ENCODE measurements around the gene QKI. TPM values are rescaled to one million over a fixed set of nuclear protein-coding genes. Genes with fewer than 3 reads are reported as not detected.

QKI gene
- total and polyA plus RNA-seq, 10 of the 15 experiments (the other 5 are each of a cell fraction or from before 2014, with no cell fraction given): 4.7 to 72.5 (median 38.9) TPM

- ChIA-PET CTCF (no interaction called here), RAD21 (ENCODE audit: unreplicated experiment) (no interaction called here), SMC1A (ENCODE audit: uncharacterized antibody, unreplicated experiment) (no interaction called here), POLR2A (no interaction called here)
- WGBS (ENCODE audit: insufficient coverage, insufficient replicate concordance, low lambda C conversion rate, missing lambda C conversion rate): 69% methylated on average over 3 of the region's 3 CpGs
- no peaks in the 10 kb centered on the region for H3K79me2 ChIP-seq (ENCODE audit: control insufficient read depth, insufficient read depth, low read length)
- no TSS peak for BruUV-seq (replicated peaks)
- FAIRE-seq: no peak
- intact Hi-C loops (cut with micrococcal nuclease; ENCODE audit: unreplicated experiment): loop anchor here (5.0 kb wide), 1 partner anchor 380 kb away; no protein-coding TSS in a partner anchor
- no peak overlapping the region for H3K9ac ChIP-seq (ENCODE audit: control insufficient read depth, insufficient read depth, low read length)
- no peak overlapping the region for H3K4me2 ChIP-seq (ENCODE audit: control insufficient read depth, insufficient read depth)
- in situ Hi-C loops (cut with MboI): no loop called here
- ATAC-seq: no peak
- no peak overlapping the region for H3K27ac ChIP-seq (ENCODE audit: control insufficient read depth, insufficient read depth)
- no peak overlapping the region for H2AFZ ChIP-seq (ENCODE audit: control insufficient read depth, low read depth, low read length)
- no peaks in the 10 kb centered on the region for H3K9me3 ChIP-seq (replicated peaks; ENCODE audit: control insufficient read depth, insufficient read depth, low read length)
- no peak for TF ChIP-seq GABPA (IDR thresholded peaks at IDR 0.05; ENCODE audit: low read depth)
- TF ChIP-seq CREB1 (IDR thresholded peaks at IDR 0.05; ENCODE audit: low read depth): no peak
- no peak for TF ChIP-seq WRNIP1 (IDR thresholded peaks at IDR 0.05; ENCODE audit: borderline replicate concordance, low read depth, low read length)
- no peak for TF ChIP-seq IKZF2 (IDR thresholded peaks at IDR 0.05)
- no peak overlapping the region for H3K4me3 ChIP-seq
- no peaks in the 10 kb centered on the region for H4K20me1 ChIP-seq (ENCODE audit: control insufficient read depth, insufficient read depth)
- DNase-seq (ENCODE audit: low read depth, low spot score): no peak
- no peaks in the 10 kb centered on the region for H3K4me1 ChIP-seq (ENCODE audit: control insufficient read depth, insufficient read depth, low read length)
- no peaks in the 10 kb centered on the region for H3K27me3 ChIP-seq (replicated peaks in 1 of 2; ENCODE audit: control insufficient read depth in 2 of 2, insufficient read depth in 2 of 2, low read length in 1 of 2)
- no peaks in the 10 kb centered on the region for H3K36me3 ChIP-seq (ENCODE audit: control insufficient read depth in 2 of 2, insufficient read depth in 2 of 2, low read length in 1 of 2)
Observed at GRCh38 chr6:163577404-163577803, 162.9 kb downstream of the QKI start.

- TF ChIP-seq JUND (IDR thresholded peaks at IDR 0.05; ENCODE audit: low read depth, low read length) (no peak), GABPA (IDR thresholded peaks at IDR 0.05; ENCODE audit: low read depth) (no peak), IRF5 (IDR thresholded peaks at IDR 0.05; ENCODE audit: borderline replicate concordance) (no peak), POLR2A (IDR thresholded peaks at IDR 0.05; ENCODE audit: low read depth, low read length) (0 out of 2 replicates have a peak, but pooled peaks have one; percentile 13), PRDM15 (CRISPR knock-in tag; IDR thresholded peaks at IDR 0.05) (no peak), RBBP5 (conservative IDR thresholded peaks at IDR 0.05) (no peak), CREB1 (IDR thresholded peaks at IDR 0.05; ENCODE audit: low read depth) (no peak)
- H3K27me3 ChIP-seq (replicated peaks in 1 of 2; ENCODE audit: control insufficient read depth in 2 of 2, insufficient read depth in 2 of 2, low read length in 1 of 2): no peaks in the 10 kb centered on the region
- ChIA-PET SMC1A (ENCODE audit: uncharacterized antibody, unreplicated experiment) (interaction anchor here (1.2 kb wide), 1 partner anchor 24 kb away, joined by 3 read pairs; no protein-coding TSS in a partner anchor), POLR2A (no interaction called here), RAD21 (ENCODE audit: unreplicated experiment) (no interaction called here), CTCF (no interaction called here)
- H3K4me3 ChIP-seq: no peak overlapping the region
- H3K9ac ChIP-seq (ENCODE audit: control insufficient read depth, insufficient read depth, low read length): no peak overlapping the region
- no peak overlapping the region for H3K4me2 ChIP-seq (ENCODE audit: control insufficient read depth, insufficient read depth)
- intact Hi-C loops (cut with micrococcal nuclease; ENCODE audit: unreplicated experiment) (loop anchor here (5.0 kb wide), 1 partner anchor 378 kb away; no protein-coding TSS in a partner anchor), in situ Hi-C loops (cut with MboI) (no loop called here)
- no peak for DNase-seq (ENCODE audit: low read depth, low spot score)
- H3K27ac ChIP-seq (ENCODE audit: control insufficient read depth, insufficient read depth): no peak overlapping the region
- no peaks in the 10 kb centered on the region for H3K9me3 ChIP-seq (replicated peaks; ENCODE audit: control insufficient read depth, insufficient read depth, low read length)
- ATAC-seq: no peak; the same call in 2 of the 3 replicates
- H3K79me2 ChIP-seq (ENCODE audit: control insufficient read depth, insufficient read depth, low read length): no peaks in the 10 kb centered on the region
- no peak for FAIRE-seq
- H3K4me1 ChIP-seq (ENCODE audit: control insufficient read depth, insufficient read depth, low read length): no peaks in the 10 kb centered on the region
- no peaks in the 10 kb centered on the region for H4K20me1 ChIP-seq (ENCODE audit: control insufficient read depth, insufficient read depth)
- H3K36me3 ChIP-seq (ENCODE audit: control insufficient read depth in 2 of 2, insufficient read depth in 2 of 2, low read length in 1 of 2): no peaks in the 10 kb centered on the region
- no peak overlapping the region for H2AFZ ChIP-seq (ENCODE audit: control insufficient read depth, low read depth, low read length)
- BruUV-seq (replicated peaks): no TSS peak
- 86% methylated on average over 13 of the region's 13 CpGs for WGBS (ENCODE audit: insufficient coverage, insufficient replicate concordance, low lambda C conversion rate, missing lambda C conversion rate)
Observed at GRCh38 chr6:163579111-163579879, 164.8 kb downstream of the QKI start.
